Measurements from ENCODE around the gene GPC3. TPM values are rescaled to one million over a fixed set of nuclear protein-coding genes. Genes with fewer than 3 reads are reported as not detected.

The GPC3 gene
- total RNA-seq, 1 donor from 2014 or later: not detected

GRCh38 chrX:133661962-133662839, 323.2 kb downstream of the GPC3 start:
- Mint-ChIP-seq H3K36me3 (ENCODE audit: low read depth) (no peaks in the 10 kb centered on the region), H3K27ac (no peak overlapping the region), H3K4me3 (no peak overlapping the region), H3K9me3 (no peaks in the 10 kb centered on the region), H3K4me1 (no peaks in the 10 kb centered on the region), H3K27me3 (no peaks in the 10 kb centered on the region)
- CTCF ChIA-PET: no interaction called here
- POLR2A ChIA-PET: no interaction called here
- TF ChIP-seq, protein P1, sequence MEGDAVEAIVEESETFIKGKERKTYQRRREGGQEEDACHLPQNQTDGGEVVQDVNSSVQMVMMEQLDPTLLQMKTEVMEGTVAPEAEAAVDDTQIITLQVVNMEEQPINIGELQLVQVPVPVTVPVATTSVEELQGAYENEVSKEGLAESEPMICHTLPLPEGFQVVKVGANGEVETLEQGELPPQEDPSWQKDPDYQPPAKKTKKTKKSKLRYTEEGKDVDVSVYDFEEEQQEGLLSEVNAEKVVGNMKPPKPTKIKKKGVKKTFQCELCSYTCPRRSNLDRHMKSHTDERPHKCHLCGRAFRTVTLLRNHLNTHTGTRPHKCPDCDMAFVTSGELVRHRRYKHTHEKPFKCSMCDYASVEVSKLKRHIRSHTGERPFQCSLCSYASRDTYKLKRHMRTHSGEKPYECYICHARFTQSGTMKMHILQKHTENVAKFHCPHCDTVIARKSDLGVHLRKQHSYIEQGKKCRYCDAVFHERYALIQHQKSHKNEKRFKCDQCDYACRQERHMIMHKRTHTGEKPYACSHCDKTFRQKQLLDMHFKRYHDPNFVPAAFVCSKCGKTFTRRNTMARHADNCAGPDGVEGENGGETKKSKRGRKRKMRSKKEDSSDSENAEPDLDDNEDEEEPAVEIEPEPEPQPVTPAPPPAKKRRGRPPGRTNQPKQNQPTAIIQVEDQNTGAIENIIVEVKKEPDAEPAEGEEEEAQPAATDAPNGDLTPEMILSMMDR (IDR thresholded peaks at IDR 0.05): no peak
- intact Hi-C loops (cut with micrococcal nuclease): no loop called here
- DNase-seq (no peak), ATAC-seq (ENCODE audit: low read depth) (no peak)

DNA sequence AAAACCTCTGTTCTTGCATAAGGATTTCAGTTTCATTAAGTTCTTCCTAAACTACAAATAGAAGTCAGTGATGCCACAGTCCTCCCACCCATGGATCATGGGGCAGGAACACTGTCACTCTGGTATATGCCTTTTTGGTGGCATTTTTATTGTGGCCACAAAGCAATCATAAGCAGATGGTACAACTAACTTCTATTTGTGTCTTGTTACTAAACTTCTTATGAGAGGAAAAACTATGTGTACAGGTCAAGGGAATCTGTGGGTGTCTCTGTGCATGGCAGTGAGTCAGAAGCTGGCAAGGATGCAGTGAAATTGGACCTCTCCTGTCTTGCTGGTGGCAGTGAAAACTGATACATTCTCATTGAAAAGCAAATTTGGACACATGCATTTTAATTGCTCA, 325.1 kb downstream of the GPC3 start:
- TF ChIP-seq, protein P1 (IDR thresholded peaks at IDR 0.05): no peak
- no peak for DNase-seq
- POLR2A ChIA-PET: no interaction called here
- no peak overlapping the region for H3K27ac Mint-ChIP-seq
- no peaks in the 10 kb centered on the region for H3K4me1 Mint-ChIP-seq
- intact Hi-C loops (cut with micrococcal nuclease): no loop called here
- H3K4me3 Mint-ChIP-seq: no peak overlapping the region
- CTCF ChIA-PET: no interaction called here
- no peaks in the 10 kb centered on the region for H3K36me3 Mint-ChIP-seq (ENCODE audit: low read depth)
- no peaks in the 10 kb centered on the region for H3K9me3 Mint-ChIP-seq
- H3K27me3 Mint-ChIP-seq: no peaks in the 10 kb centered on the region
- ATAC-seq (ENCODE audit: low read depth): no peak

- intact Hi-C loops (cut with micrococcal nuclease): no loop called here
- TF ChIP-seq, protein P1 (IDR thresholded peaks at IDR 0.05): no peak
- ATAC-seq (ENCODE audit: low read depth) (no peak), DNase-seq (no peak)
- ChIA-PET CTCF (no interaction called here), POLR2A (no interaction called here)
- no peaks in the 10 kb centered on the region for H3K27me3 Mint-ChIP-seq
- H3K36me3 Mint-ChIP-seq (ENCODE audit: low read depth): no peaks in the 10 kb centered on the region
- H3K9me3 Mint-ChIP-seq: no peaks in the 10 kb centered on the region
- H3K4me3 Mint-ChIP-seq: no peak overlapping the region
- no peak overlapping the region for H3K27ac Mint-ChIP-seq
- no peaks in the 10 kb centered on the region for H3K4me1 Mint-ChIP-seq
Observed at GRCh38 chrX:133658293-133658911, 327.0 kb downstream of the GPC3 start.

DNA sequence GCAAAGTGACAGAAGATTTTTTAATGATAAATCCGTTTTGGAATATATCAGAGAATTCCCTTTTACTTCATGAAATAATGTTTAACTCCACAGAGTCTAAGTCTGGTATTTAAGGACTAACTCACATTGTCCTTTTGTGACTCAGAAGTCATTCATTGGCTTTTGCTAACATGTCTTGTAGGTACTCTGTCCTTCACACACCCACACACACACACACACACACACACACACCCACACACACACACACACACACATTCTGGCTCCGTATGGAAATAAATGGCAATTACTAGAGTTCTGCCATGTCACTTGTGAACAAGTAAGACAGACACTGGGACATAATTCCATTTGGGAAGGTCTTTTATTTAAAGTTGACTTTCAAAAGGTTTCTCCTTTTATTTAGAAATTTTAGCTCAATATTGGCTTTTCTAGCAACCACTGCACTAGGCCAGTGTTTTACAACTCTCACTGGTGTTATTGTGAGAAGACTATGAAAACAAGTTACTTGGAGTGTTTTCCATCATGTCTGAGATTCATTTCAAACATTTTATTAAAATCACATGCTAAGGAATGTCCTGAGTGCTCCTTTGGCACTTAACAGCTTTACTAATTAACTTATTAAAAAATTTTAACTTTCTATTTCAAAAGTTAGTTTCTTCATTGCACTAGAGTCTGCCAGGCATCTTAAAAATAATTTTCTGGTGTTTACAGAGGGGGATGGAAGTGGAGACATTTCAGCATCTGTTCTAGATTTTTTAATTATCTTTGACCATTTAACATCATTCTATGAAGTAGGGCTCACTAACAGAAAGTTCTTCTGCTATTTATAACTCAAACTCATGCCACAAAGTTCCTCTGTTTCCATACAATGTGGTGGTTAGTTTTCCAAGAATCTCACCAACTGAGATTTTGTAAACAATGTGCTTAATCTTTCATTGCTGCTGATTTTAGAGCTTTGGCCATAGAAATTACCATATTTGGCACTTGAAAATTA, 329.8 kb downstream of the GPC3 start:
- TF ChIP-seq, protein P1 (IDR thresholded peaks at IDR 0.05): no peak
- H3K4me3 Mint-ChIP-seq: no peak overlapping the region
- H3K27ac Mint-ChIP-seq: no peak overlapping the region
- intact Hi-C loops (cut with micrococcal nuclease): no loop called here
- no peaks in the 10 kb centered on the region for H3K9me3 Mint-ChIP-seq
- CTCF ChIA-PET: no interaction called here
- POLR2A ChIA-PET: no interaction called here
- H3K27me3 Mint-ChIP-seq: no peaks in the 10 kb centered on the region
- DNase-seq (no peak), ATAC-seq (ENCODE audit: low read depth) (no peak)
- no peaks in the 10 kb centered on the region for H3K4me1 Mint-ChIP-seq
- H3K36me3 Mint-ChIP-seq (ENCODE audit: low read depth): no peaks in the 10 kb centered on the region

Measured in activated B cell treated with CpG ODN at 0.5 μM for 24 hours (primary cell).